Activated T-cell treated with anti-CD3 and anti-CD28 coated beads for 24 hours (primary cell): ENCODE data around the gene ATG16L2.
"Not testable (repeated sequence)": the region's sequence is repeated elsewhere in the genome, so short reads cannot be mapped to it uniquely, and the experiment has no call there.

ENCODE experiments used
- DNase-seq: peaks from one replicate; pipeline ENCODE4 v3.0.0-alpha.2; 2020; ENCODE audit warnings: low read depth

Gene ATG16L2

GRCh38 chr11:72780296-72781062 lies 33.7 kb upstream of the ATG16L2 start:
- DNase-seq, result no peak

GRCh38 chr11:72781063-72781312 lies 33.2 kb upstream of the ATG16L2 start:
- DNase-seq, result no peak

- peak; percentile 36 for DNase-seq
These were observed 32.7 kb upstream of the ATG16L2 start for GRCh38 chr11:72781313-72782080.

- DNase-seq, result no peak
These were observed 31.9 kb upstream of the ATG16L2 start for GRCh38 chr11:72782081-72782920.

- no peak for DNase-seq
These were observed 30.9 kb upstream of the ATG16L2 start for GRCh38 chr11:72783144-72783905.

- no peak for DNase-seq
These were observed 29.5 kb upstream of the ATG16L2 start for GRCh38 chr11:72784662-72785061.

GRCh38 chr11:72786305-72787215 lies 27.7 kb upstream of the ATG16L2 start:
- no peak for DNase-seq

GRCh38 chr11:72787216-72788104 lies 26.8 kb upstream of the ATG16L2 start:
- no peak for DNase-seq

GRCh38 chr11:72788241-72788640 lies 26.0 kb upstream of the ATG16L2 start:
- DNase-seq, result no peak

GRCh38 chr11:72789493-72790131 lies 24.6 kb upstream of the ATG16L2 start:
- DNase-seq, result no peak

- DNase-seq, result not testable (repeated sequence)
These were observed 23.0 kb upstream of the ATG16L2 start for GRCh38 chr11:72791228-72791627.

- DNase-seq, result no peak
These were observed 21.7 kb upstream of the ATG16L2 start for GRCh38 chr11:72792437-72793021.

- no peak for DNase-seq
These were observed 21.2 kb upstream of the ATG16L2 start for GRCh38 chr11:72793076-72793424.

GRCh38 chr11:72793425-72794367 lies 20.5 kb upstream of the ATG16L2 start, which contains the start of gene STARD10:
STARD10 (minus strand) TSS chr11:72794047; CDS start chr11:72781181, 12,866 bp downstream.
- DNase-seq, result peak; percentile 91

GRCh38 chr11:72798361-72798760 lies 15.8 kb upstream of the ATG16L2 start:
- DNase-seq, result no peak

- no peak for DNase-seq
These were observed 14.8 kb upstream of the ATG16L2 start for GRCh38 chr11:72799441-72799840.

- no peak for DNase-seq
These were observed 11.4 kb upstream of the ATG16L2 start for GRCh38 chr11:72802822-72803221.

- DNase-seq, result no peak
These were observed 9.0 kb upstream of the ATG16L2 start for GRCh38 chr11:72805216-72805615.
